HG02938 (cell line): ENCODE results near the gene PRKCI.
"Not testable (repeated sequence)": the region's sequence is repeated elsewhere in the genome, so short reads cannot be mapped to it uniquely, and the experiment has no call there.

Source experiments
- ATAC-seq: cut with Tn5 transposase; IDR thresholded peaks from one replicate; pipeline ENCODE4 v1.9.1; 2021; ENCODE audit warnings: mild to moderate bottlenecking, moderate library complexity; ENCODE audit not compliant: unreplicated experiment

PRKCI gene

DNA sequence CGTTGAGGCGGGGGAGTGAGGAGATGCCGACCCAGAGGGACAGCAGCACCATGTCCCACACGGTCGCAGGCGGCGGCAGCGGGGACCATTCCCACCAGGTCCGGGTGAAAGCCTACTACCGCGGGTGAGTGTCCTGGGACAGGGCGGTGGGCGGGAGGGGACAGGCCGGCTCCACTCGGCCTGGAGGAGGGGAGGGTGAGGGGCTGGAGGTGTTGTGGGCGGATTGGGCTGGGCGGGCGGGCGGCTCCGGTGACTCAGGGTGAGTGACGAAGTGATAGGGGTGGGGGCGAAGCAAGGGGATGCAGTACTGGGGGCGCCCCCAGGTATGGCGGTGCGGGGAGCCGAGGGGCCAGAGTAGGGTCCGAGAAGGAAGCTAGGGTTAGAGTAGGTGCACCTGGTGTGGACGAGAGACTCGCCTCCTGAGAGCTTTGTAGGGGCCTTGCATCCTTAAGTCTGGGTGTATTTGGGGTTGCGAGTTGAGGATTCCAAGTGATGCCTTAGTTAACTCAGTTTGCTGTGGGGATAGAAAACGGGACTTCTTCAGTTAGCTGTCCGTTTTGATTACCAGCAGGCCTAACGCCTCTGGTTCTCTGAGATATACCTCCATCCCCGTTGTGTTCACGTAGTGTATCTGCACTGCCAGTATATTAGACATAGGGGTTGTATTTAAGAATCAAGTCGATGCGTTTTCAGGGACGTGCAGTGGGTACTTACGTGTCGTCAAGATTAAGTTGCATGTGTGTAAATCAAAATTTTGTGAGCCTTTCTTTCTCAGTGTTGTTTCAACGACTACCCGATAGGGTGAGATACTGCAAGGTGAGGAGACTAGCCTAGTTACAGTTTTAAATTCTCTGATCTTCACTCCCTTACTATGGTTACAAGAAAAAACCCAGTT is 670 bp downstream of the PRKCI start:
- no peak for ATAC-seq

DNA sequence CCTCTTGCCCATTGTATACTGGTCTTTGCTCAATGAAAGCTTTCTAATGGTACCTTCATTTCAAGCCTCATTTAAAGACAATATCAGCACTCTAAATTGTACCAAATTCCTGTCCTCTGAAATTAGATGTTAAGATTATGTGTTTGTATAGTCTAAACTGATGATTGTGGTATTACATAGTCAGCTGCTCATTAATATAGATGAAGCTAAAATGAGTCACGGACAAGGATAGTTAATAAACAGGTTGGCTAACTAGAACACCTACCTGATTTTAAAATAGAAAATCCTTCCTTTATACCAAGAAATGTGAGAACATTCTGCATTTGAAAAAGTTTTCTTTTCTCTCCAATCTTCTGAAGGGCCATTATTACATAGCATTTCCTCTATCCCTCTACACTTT is 2.9 kb downstream of the PRKCI start:
- no peak for ATAC-seq

DNA sequence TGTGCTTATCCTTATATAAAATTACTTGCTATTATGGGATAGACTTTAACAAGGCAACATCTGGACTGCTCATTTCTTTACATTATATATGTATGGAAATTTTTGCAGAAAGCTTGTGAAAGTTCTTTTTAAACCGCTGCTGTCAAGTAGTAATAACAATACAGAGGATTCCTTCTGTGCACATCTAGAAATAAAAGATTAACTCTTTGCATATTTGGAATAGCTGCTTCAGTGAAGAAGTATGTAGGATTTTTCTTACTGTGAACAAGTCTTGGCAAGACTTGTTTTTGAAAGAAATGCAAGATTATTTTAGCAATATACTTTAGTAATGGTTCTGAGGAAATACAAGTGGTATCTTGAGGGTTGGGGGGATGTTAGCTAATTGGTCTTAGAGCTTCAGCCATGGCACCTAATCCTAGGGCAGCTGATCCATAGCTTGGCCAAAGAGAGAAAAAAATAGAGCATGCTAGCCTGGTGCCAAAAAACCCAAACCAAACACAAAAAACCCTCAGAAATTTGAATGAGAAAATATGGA is 4.3 kb downstream of the PRKCI start:
- ATAC-seq = no peak

DNA sequence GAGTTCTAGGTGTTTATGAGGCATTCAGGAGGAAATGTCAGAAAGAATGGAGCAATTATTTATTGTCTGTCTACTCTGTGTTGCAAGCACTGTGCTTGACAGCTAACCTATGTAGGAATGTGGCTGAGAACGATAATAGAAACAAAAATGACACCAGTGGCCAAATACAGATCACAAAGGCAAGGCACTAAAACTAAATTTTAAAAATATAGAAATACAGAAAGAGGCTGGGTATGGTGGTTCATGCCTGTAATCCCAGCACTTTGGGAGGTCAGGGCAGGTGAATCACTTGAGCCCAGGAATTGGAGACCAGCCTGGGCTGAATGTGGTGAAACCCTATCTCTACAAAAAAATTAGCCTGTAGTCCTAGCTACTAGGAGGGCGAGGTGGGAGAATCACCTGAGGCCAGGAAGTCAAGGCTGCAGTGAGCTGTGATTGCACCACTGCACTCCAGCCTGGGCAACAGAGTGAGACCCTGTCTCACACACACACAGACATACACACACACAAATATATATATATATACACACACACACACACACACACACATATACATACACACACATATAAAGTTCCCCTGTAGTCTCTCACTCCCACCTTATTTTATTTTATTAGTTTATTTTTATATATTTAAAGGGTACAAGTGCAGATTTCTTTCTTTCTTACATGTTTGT is 6.0 kb downstream of the PRKCI start:
- no peak for ATAC-seq

DNA sequence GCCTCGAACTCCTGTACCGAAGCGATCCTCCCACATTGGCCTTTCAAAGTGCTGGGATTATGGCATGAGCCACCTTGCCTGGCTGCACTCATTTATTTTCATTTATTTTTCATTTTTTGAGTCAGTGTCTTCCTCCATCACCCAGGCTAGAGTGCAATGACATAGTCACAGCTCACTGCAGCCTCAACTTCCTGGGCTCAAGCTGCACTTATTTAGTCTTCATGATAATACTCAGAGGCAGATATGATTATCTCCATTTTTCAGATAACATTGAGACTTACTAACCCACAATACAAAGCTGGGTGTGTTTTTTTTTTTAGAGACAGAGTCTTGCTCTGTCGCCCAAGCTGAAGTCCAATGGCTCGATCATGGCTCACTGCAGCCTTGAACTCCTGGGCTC is 10.0 kb downstream of the PRKCI start:
- ATAC-seq = no peak

DNA sequence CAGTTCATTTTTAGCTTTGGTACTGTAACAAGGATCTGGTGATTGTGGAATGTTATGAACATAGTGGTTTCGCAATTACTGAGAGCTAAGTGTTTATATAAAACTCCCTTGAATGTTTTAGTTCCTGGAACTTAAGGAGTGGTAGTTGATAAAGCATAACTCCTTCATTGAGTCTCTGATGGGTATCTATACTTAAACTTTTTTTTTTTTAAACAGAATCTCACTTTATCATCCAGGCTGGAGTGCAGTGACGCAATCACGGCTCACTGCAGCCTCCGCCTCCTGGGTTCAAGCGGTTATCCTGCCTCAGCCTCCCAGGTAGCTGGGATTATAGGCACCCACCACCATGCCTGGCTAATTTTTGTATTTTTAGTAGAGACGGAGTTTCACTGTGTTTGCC is 11.3 kb downstream of the PRKCI start:
- ATAC-seq = no peak

DNA sequence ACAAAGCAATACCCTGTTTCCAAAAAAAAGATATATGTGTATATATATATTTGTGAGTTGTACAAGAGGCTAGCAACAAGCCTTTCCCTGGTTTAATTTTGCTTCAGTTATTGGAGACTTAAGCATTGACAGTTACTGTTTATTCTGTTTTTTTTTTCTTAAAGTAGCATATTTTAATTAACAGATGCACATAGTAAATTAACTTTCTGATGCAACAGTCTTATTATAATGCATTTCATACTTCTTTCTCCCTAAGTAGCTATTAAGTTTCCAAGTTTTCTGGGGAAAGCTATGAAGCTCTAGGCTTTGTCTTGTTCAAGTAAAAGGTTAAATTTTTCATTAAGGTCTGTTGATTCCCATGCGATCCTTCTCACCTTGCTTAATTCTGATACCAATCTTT is 17.9 kb downstream of the PRKCI start:
- no peak for ATAC-seq

DNA sequence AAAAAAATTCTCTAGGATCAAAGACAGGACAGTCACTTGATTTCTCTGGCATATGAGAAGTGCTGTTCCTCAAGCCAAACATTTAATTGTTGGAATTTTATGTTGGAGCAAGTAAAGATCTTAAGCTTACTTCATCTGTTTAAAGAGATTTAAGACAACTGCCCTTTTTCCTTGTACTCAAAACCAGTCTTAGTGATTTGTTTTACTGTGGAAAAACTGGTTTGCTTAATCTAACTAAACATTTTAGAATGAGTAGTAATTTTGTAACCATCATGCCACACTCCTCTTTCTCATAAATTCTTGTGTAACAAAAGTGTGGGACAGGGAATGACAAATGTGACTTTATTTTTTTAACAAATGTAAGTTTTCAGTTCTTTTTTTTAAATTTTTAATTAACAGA is 18.4 kb downstream of the PRKCI start:
- no peak for ATAC-seq

DNA sequence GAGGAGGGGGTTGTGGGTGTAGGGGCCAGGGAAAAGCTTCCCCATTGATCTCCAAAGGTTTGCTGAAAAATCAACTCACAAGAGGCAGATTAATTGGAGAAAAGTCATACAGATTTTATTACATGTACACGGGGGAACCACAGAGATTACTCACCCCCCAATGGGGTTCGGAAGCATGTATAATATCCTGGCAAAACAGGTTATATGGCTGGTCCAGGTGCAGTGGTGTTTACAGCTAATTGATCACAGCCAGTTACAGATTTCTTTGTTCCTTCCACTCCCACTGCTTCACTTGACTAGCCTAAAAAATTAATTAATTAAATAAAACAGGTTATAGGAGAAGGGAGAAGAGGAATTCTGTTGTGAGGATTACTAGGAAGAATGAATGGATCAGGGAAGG is 22.4 kb downstream of the PRKCI start:
- ATAC-seq = no peak

DNA sequence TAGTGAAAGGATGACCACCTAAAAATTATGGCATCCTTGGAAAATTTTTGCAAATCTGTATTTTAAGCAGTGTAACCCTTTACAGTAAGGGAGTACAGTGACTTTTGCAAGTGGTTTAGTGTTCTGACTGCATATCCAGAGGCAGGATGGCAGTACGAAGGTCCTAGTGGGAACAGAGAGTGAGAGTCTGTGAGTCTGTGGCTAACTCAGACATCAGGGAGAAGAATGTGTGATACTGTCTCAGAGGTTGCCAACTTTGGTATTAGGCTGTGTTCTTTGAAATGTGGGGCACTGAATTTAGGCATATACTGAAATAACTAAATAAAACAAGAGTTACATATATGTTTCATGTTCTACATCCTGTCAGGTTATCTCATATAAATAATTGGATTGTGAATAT is 25.7 kb downstream of the PRKCI start:
- ATAC-seq = no peak

DNA sequence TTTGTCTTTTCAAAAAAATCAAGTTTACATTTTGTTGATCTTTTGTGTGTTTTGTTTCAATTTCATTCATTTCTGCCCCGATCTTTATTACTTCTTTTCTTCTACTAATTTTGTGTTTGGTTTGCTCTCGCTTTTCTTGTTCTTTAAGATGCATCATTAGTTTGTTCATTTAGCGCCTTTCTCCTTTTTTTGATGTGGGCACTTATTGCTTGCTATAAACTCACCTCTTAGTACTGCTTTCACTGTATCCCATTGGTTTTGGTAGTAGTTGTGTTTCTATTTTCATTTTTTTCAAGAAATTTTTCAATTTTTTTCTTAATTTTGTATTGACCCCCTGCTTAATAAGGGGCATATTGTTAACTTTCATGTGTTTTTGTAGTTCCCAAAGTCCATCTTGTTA is 34.4 kb downstream of the PRKCI start:
- no peak for ATAC-seq

DNA sequence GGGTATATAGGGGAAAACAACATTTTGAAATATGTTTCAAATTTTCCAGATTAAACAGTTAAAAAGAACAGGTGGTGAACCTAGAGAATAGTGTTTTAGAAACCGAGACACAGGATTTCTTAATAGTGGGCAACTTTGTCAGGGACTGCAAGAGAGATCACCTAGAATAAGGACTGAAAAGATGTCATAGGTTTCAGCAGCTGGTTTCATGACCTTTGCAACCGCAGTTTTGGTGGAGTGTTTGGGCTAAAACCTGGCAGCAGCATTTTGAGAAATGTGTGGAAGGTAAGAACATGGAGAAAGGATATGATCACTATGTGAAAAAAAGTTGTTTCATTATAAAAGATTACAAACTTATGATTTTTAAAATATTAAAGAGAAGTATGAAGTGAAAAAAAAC is 34.9 kb downstream of the PRKCI start:
- ATAC-seq = peak; percentile 59

DNA sequence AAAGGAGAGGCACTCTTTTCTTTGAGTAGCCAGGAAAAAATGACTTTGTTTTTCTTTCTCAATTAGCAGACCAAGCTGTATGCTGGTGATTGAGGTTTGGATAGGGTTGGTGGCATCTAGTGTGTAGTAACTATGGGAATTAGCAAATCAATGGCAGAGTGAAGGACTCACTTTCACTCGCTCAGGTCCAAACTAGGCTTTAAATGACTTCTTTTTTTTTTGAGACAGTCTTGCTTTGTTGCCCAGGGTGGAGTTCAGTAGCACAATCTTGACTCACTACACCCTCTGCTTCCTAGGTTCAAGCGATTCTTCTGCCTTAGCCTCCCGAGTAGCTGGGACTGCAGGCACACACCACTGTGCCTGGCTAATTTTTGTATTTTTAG is 35.9 kb downstream of the PRKCI start:
- peak; percentile 12 for ATAC-seq

DNA sequence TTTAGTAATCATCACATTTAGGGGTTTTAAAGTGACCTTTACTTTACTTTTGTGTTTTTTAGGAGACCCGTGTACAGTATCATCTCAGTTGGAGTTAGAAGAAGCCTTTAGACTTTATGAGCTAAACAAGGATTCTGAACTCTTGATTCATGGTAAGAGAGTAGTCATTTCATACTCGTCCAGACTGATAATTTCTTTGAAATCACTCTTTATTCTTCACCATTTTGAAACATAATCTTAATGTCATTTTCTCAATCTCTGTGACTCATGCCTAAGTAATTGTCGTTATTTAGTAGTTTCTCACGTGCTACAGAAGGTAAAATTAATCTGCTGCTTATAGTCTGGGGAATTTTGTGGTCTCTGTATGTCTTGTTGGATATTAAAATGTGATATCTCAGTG is 37.7 kb downstream of the PRKCI start:
- no peak for ATAC-seq

DNA sequence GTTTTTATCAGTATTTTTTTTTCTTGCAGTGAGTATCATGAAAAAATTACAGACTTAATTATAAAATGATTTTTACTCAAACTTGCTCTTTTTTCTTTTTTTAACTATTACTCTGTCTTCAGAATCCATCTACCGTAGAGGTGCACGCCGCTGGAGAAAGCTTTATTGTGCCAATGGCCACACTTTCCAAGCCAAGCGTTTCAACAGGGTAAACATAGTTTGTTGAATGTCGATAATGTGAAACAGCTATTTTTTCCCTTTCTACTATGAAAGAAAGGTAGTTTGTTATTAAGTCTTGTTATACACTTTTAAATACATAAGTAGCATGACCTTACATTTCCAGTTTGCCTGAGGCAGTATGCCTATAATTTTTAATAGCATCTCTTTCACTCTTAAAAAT is 45.6 kb downstream of the PRKCI start:
- no peak for ATAC-seq

DNA sequence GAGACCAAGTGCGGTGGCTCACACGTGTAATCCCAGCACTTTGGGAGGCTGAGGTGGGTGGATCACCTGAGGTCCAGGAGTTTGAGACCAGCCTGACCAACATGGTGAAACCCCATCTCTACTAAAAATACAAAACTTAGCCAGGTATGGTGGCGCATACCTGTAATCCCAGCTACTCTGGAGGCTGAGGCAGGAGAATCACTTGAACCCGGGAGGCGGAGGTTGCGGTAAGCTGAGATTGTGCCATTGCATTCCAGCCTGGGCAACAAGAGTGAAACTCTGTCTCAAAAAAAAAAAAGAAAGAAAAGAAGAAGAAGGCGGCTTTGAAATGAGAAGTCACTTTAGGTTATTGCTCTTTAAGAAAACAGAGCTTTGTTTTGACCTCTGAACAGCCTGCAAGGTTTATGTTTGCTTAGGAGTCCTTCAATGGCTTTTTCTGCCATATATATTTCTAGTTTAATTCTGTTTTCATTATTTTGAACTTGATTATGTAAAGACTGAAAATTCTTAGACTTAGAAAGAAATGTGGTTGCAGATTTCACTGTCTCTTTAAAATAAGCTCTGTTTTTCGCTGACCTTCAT is 47.5 kb downstream of the PRKCI start:
- ATAC-seq = not testable (repeated sequence)

DNA sequence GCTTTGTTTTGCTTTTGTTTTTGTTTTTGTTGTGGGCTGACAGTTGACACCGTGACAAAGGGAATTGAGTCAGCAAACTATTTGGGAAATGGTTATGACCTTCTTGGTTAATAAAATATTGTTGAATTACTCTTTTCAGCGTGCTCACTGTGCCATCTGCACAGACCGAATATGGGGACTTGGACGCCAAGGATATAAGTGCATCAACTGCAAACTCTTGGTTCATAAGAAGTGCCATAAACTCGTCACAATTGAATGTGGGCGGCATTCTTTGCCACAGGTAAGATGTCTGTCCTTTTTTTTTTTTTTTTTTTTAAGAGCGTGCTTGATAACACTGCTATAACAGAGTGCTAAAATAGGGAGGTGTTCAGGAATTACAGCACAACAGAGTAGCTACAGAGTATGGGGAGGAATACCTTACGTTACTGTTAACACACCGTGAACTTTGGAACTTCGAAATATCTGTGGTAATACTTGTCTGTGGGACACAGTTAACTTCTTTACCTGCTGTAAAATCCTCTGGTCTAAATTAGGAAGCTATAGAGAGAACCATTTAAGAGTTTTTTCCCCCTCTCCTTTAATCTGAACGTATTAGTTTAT is 48.2 kb downstream of the PRKCI start:
- no peak for ATAC-seq

DNA sequence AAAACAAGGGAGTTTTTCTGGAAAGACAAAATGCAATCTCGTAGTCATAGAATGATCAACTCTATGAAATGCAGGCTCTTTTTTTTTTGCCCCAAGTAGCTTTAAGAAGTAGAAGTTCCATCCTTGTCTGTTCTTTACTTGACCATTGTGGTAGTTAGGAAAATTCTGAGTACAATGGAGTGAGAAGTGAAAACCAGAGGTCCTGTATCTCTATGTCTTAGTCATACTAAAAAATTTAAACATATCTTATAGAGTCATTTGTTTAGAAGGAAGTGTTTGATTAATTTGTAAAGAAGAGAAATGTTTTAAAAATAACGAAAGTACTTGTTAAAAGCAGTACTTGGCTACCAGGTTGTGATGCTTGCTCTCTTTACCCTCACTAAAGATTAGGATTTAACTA is 52.4 kb downstream of the PRKCI start:
- no peak for ATAC-seq

DNA sequence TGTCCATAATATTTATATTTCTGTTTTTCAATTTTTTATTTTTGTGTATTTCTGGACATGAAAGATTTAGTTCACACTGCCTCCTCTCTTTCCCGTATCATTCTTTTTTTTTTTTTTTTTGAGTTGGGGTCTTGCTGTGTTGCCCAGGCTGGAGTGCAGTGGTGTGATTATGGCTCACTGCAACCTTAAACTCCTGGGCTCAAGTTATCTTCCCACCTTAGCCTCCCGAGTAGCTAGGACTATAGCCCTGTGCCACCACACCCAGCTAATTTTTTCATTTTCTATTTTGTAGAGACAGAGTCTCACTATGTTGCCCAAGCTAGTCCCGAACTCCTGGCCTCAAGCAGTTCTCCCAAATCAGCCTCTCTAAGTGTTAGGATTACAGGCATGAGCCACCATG is 53.6 kb downstream of the PRKCI start:
- ATAC-seq = no peak

DNA sequence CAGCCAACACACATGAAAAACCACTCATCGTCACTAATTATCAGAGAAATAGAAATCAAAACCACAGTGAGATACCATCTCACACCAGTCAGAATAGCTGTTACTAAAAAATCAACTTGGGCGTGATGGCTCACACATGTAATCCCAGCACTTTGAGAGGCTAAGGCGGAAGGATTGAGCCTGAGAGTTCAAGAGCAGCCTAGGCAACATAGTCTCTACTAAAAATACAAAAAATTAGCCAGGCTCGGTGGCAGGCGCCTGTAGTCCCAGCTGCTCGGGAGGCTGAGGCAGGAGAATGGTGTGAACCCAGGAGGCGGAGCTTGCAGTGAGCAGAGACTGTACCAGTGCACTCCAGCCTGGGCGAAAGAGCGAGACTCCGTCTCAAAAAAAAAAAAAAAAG is 55.1 kb downstream of the PRKCI start:
- ATAC-seq = not testable (repeated sequence)

DNA sequence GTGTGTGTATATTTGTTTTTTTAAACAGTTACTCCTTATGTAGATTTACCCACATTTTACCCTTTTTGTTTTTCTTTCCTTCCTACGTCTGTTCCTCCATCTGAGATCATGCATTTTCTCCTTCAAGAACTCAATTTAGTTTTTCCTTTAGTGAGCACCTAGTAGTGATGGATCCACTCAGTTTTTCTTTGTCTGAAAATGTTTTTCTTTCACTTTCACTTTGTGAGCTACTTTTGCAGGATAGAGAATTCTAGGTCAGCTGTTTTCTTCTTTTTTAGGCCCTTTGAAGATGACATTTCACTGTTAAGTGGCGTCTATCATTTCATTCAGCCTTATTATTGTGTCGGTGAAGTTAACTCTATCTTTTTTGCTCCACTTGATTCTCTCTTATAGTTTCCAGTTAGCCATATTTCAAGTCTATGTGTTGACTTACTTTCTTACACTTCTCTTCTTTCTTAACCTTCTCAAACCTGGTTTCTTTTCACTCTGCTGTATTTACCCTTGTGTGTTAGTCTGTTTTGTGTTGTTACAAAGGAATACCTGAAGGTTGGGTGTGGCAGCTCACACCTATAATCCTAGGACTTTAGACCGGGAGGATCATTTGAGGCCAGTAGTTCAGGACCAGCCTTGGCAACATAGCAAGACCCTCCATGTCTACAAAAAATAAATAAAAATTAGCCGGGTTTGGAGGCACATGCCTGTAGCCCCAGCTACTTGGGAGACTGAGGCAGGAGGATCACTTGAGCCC is 55.8 kb downstream of the PRKCI start:
- ATAC-seq = no peak
